ENCODE measurements around the gene KLHDC3.

The KLHDC3 gene, protein sequence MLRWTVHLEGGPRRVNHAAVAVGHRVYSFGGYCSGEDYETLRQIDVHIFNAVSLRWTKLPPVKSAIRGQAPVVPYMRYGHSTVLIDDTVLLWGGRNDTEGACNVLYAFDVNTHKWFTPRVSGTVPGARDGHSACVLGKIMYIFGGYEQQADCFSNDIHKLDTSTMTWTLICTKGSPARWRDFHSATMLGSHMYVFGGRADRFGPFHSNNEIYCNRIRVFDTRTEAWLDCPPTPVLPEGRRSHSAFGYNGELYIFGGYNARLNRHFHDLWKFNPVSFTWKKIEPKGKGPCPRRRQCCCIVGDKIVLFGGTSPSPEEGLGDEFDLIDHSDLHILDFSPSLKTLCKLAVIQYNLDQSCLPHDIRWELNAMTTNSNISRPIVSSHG

DNA sequence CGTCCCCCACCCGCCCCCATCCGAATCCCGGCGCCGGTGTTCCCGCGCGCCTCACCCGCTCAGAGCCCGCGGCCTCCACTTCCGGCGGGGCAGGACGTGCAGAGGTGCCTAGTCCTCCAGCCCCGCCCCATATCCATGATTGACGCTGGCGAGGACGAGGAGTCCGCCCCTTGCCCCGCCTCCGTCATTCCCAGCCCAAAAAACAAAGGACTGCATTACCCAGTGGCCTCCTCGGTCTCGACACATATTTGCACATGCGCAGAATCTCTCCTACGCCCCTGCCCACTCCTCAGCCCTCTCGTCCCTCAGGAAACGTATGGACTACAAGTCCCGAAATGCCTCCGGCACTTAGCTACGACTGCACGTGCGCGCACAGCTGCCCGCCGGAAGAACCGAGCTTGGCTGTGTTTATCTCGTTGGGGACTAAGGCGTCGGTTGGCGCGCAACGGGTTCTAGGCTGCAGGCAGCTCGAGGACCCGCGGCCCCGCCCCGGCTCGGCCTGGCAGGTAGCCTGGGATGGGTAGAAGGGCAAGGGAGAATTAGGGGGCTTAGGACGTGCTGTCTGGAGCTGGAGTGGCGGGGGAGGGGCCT lies at the start of gene KLHDC3, which contains the start of gene MEA1:
TSS of gene KLHDC3 (plus strand) at position 407 of the 591 bp plus-strand sequence. CDS start 2,944 bp downstream, outside the sequence.
TSS of gene MEA1 (minus strand) at position 104 of the 591 bp plus-strand sequence. CDS start 133 bp downstream, outside the sequence.
- H3K27me3 ChIP-seq (ENCODE audit: insufficient read depth, poor library complexity, severe bottlenecking), result no peaks in the 10 kb centered on the region
- peak; percentile 98 for DNase-seq (ENCODE audit: low spot score)
- H3K4me1 ChIP-seq (ENCODE audit: insufficient read depth, poor library complexity, severe bottlenecking), result peaks cover 5% of the 10 kb centered on the region
- H3K27ac ChIP-seq (ENCODE audit: poor library complexity, severe bottlenecking), result peak within 1 kb of the TSS; percentile 48
- ATAC-seq (ENCODE audit: low read depth), result peak; percentile 91
- H3K36me3 ChIP-seq (ENCODE audit: low read depth), result peaks cover 33% of the 10 kb centered on the region
- TF ChIP-seq, protein P1, sequence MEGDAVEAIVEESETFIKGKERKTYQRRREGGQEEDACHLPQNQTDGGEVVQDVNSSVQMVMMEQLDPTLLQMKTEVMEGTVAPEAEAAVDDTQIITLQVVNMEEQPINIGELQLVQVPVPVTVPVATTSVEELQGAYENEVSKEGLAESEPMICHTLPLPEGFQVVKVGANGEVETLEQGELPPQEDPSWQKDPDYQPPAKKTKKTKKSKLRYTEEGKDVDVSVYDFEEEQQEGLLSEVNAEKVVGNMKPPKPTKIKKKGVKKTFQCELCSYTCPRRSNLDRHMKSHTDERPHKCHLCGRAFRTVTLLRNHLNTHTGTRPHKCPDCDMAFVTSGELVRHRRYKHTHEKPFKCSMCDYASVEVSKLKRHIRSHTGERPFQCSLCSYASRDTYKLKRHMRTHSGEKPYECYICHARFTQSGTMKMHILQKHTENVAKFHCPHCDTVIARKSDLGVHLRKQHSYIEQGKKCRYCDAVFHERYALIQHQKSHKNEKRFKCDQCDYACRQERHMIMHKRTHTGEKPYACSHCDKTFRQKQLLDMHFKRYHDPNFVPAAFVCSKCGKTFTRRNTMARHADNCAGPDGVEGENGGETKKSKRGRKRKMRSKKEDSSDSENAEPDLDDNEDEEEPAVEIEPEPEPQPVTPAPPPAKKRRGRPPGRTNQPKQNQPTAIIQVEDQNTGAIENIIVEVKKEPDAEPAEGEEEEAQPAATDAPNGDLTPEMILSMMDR (IDR thresholded peaks at IDR 0.05; ENCODE audit: poor library complexity, severe bottlenecking), result no peak
- peak within 1 kb of the TSS; percentile 44 for H3K4me3 ChIP-seq (ENCODE audit: severe bottlenecking)
- H3K9me3 ChIP-seq (ENCODE audit: severe bottlenecking), result no peaks in the 10 kb centered on the region

DNA sequence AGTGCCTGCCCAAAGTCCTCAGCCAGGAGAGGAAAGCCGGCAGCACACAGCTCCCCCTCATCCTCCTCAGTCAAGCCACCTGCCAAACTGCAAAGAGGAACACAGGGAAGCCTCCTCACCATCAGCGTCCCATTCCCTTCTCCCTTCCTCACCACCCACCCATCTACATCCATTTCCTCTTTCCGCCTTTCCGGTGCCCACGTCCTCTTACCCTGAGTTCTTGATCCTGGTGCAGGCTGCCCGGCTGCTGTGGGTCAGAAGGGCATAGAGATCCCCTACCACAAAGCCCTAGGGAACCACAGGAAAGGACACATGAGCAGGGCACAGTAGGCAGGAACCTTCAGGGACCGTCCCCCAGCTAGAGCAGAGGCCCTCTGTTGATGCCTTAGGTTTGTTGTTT lies 47.5 kb upstream of the KLHDC3 start:
- H3K27ac ChIP-seq (ENCODE audit: poor library complexity, severe bottlenecking), result no peak overlapping the region

DNA sequence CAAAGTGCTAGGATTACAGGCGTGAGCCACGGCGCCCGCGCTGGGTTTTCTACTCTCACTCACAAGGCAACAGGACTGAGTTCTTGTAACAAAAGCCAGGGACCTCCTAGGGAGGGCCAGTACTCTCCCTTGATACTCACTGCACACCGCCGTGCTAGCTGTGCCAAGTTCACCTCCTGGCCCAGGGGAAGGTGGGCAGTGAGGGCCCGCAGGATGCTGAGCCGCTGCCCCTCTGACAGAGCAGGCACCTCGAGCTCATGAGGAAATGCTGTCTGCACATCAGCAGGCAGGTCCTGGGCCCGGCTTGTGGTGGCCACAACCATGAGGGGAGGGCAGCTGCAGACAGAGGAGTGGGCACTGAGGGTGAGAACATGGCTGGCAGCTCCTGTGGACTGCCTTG lies 46.8 kb upstream of the KLHDC3 start:
- Histone ChIP-seq H3K27ac (ENCODE audit: poor library complexity, severe bottlenecking) (no peak overlapping the region), H3K4me3 (ENCODE audit: severe bottlenecking) (no peak overlapping the region), H3K4me1 (ENCODE audit: insufficient read depth, poor library complexity, severe bottlenecking) (peaks cover 5% of the 10 kb centered on the region), H3K36me3 (ENCODE audit: low read depth) (no peaks in the 10 kb centered on the region), H3K27me3 (ENCODE audit: insufficient read depth, poor library complexity, severe bottlenecking) (no peaks in the 10 kb centered on the region), H3K9me3 (ENCODE audit: severe bottlenecking) (no peaks in the 10 kb centered on the region)
- ATAC-seq (ENCODE audit: low read depth), result no peak
- TF ChIP-seq, protein P1 (IDR thresholded peaks at IDR 0.05; ENCODE audit: poor library complexity, severe bottlenecking), result no peak
- DNase-seq (ENCODE audit: low spot score), result no peak

More for the DNA sequence above, 47.5 kb upstream of the KLHDC3 start:
- H3K36me3 ChIP-seq (ENCODE audit: low read depth), result no peaks in the 10 kb centered on the region
- ATAC-seq (ENCODE audit: low read depth), result no peak
- no peaks in the 10 kb centered on the region for H3K9me3 ChIP-seq (ENCODE audit: severe bottlenecking)
- H3K27me3 ChIP-seq (ENCODE audit: insufficient read depth, poor library complexity, severe bottlenecking), result no peaks in the 10 kb centered on the region
- peaks cover 5% of the 10 kb centered on the region for H3K4me1 ChIP-seq (ENCODE audit: insufficient read depth, poor library complexity, severe bottlenecking)
- DNase-seq (ENCODE audit: low spot score), result no peak
- TF ChIP-seq, protein P1 (IDR thresholded peaks at IDR 0.05; ENCODE audit: poor library complexity, severe bottlenecking), result no peak
- H3K4me3 ChIP-seq (ENCODE audit: severe bottlenecking), result no peak overlapping the region

DNA sequence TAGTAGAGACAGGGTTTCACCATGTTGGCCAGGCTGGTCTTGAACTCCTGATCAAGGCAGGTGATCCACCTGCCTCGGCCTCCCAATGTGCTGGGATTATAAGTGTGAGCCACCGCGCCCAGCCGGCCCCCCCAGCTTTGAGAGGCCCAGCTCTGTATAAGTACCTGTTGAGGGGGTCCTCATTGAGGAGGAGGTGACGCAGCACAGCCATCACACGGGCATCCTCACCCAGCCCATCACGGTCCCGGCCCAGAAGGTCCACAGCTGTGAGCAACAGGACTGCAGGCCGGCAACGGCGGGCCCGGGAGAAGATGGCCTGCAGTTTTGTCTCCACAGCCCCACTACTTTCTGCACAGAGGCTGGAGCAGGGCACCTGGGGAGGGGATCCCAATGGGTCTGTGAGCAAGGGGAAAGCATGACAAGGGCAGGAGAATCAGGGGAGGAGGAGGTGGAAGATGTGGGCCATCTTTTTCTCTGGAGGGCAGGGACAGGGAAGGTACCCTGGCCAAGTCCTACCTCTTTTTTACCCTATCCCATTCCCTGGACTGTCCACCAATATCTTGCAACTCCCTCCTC lies 45.8 kb upstream of the KLHDC3 start:
- Histone ChIP-seq H3K4me1 (ENCODE audit: insufficient read depth, poor library complexity, severe bottlenecking) (peaks cover 5% of the 10 kb centered on the region), H3K9me3 (ENCODE audit: severe bottlenecking) (no peaks in the 10 kb centered on the region), H3K4me3 (ENCODE audit: severe bottlenecking) (no peak overlapping the region), H3K36me3 (ENCODE audit: low read depth) (no peaks in the 10 kb centered on the region), H3K27ac (ENCODE audit: poor library complexity, severe bottlenecking) (no peak overlapping the region), H3K27me3 (ENCODE audit: insufficient read depth, poor library complexity, severe bottlenecking) (no peaks in the 10 kb centered on the region)
- no peak for ATAC-seq (ENCODE audit: low read depth)
- no peak for DNase-seq (ENCODE audit: low spot score)
- TF ChIP-seq, protein P1 (IDR thresholded peaks at IDR 0.05; ENCODE audit: poor library complexity, severe bottlenecking), result no peak
